ENCODE results near the gene GRPR. TPM values are rescaled to one million over a fixed set of nuclear protein-coding genes. Genes with fewer than 3 reads are reported as not detected.

The GRPR gene
- total and polyA plus RNA-seq, 11 donors: 0.16 to 0.58 (median 0.27) TPM; not detected in 1

DNA sequence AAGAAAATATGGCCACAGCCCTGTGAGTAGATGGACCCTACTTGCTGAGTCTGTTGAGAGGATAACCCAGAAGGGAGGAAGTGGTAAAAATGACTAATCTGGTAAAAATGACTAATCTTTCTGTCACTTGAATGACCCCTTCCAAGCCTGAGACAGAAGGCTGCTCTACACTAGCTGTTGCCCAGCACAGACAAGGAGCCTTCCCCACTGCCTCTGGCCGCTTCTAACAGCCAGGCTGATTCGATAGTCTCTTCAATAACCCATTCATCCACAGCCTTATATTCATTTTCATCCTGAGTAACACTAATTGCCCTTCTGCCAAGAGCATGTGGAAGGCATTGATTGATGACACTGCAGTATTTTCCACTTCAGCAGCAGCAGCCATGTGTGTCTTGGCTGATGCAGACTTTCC is 62.4 kb downstream of the GRPR start:
- intact Hi-C loops (cut with DNase I): no loop called here
- no peak overlapping the region for H3K4me3 ChIP-seq

DNA sequence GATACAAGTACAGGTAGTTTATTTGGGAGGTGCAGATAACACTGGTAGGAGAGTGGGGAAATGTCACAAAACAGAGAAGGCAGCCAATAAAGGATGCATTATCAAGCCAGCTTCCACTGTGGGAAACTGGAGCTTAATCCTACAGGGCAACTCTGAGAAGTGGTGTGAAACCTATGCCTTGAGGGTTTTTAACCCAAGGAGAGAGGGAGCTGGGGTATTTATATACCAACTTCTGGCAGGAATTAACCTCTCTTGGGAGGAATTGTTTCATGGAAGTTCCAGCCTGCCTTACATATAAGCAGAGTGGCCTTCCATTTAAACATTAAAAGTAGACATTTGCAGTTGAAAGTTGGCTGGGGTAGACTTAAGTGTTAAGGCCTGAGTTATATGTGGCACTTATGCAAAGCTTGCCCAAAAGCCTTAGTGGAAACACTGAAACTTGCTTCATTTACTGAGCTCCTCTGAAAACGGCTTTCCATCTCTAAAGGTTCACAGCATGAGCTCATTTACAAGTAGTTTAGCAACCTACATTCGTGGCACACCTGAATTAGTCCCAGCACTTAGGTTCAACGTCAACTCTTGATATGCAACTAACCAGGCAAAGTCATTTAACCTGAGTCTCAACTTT is 63.1 kb downstream of the GRPR start:
- Histone ChIP-seq H3K9me3 (no peaks in the 10 kb centered on the region), H3K27me3 (peaks cover 0 to 30% (median 0%) of the 10 kb centered on the region in 9 donors), H3K4me1 (no peaks in the 10 kb centered on the region), H3K27ac (no peak overlapping the region), H3K36me3 (no peaks in the 10 kb centered on the region), H3K4me3 (no peak overlapping the region)
- no peak for DNase-seq
- TF ChIP-seq POLR2A (IDR thresholded peaks at IDR 0.05): no peak
- TF ChIP-seq, protein P1, sequence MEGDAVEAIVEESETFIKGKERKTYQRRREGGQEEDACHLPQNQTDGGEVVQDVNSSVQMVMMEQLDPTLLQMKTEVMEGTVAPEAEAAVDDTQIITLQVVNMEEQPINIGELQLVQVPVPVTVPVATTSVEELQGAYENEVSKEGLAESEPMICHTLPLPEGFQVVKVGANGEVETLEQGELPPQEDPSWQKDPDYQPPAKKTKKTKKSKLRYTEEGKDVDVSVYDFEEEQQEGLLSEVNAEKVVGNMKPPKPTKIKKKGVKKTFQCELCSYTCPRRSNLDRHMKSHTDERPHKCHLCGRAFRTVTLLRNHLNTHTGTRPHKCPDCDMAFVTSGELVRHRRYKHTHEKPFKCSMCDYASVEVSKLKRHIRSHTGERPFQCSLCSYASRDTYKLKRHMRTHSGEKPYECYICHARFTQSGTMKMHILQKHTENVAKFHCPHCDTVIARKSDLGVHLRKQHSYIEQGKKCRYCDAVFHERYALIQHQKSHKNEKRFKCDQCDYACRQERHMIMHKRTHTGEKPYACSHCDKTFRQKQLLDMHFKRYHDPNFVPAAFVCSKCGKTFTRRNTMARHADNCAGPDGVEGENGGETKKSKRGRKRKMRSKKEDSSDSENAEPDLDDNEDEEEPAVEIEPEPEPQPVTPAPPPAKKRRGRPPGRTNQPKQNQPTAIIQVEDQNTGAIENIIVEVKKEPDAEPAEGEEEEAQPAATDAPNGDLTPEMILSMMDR (IDR thresholded peaks at IDR 0.05): no peak
- 41 to 56% (median 48%) methylated on average over 3 of the region's 3 CpGs for WGBS, 4 donors
- ATAC-seq: no peak
- intact Hi-C loops (cut with DNase I): no loop called here

More for the DNA sequence above, 62.4 kb downstream of the GRPR start:
- TF ChIP-seq POLR2A (IDR thresholded peaks at IDR 0.05): no peak
- TF ChIP-seq, protein P1 (IDR thresholded peaks at IDR 0.05): no peak
- Histone ChIP-seq H3K4me1 (no peaks in the 10 kb centered on the region), H3K27me3 (peaks cover 0 to 30% (median 0%) of the 10 kb centered on the region in 9 donors), H3K9me3 (no peaks in the 10 kb centered on the region), H3K27ac (no peak overlapping the region), H3K36me3 (no peaks in the 10 kb centered on the region)
- WGBS, 4 donors: 53 to 66% (median 56%) methylated on average over 2 of the region's 2 CpGs
- no peak for DNase-seq
- no peak for ATAC-seq

DNA sequence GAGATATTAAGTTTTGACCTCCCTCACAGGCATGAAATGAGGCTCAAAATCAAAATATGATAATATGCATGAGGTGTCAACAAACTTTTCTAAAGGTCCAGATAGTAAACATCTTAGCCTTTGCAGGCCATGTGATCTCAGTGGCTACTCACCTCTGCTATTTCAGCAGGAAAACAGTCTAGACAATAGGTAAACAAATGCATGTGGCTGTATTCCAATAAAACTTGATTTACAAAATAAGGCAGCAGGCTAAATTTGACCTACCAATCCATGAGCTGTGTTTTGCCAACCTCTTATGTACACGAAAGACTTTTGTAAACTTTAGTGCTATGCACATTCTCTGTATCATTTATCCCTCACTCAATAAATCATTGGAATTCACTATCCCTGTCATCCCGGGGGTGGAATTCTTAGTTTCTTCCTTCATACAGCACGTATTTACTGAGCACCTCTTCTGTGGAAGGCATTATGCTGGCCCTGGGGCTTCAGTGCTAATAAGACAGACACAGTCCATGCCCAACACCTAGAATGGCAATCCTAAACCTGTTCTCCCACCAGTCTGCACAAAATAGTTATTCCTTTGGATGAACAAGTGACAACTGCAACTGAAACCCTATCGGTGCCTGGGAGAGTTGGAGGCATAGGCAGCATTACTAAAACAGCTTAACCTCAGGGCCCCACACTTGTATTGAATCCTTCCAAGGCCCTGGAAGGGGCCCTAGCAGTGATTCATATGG is 63.8 kb downstream of the GRPR start:
- no peak for ATAC-seq
- Histone ChIP-seq H3K27me3 (peaks cover 0 to 30% (median 0%) of the 10 kb centered on the region in 9 donors), H3K36me3 (no peaks in the 10 kb centered on the region), H3K4me1 (no peaks in the 10 kb centered on the region), H3K27ac (no peak overlapping the region), H3K9me3 (no peaks in the 10 kb centered on the region), H3K4me3 (no peak overlapping the region)
- 53 to 77% (median 71%) methylated on average over 4 of the region's 4 CpGs for WGBS, 4 donors
- intact Hi-C loops (cut with DNase I): no loop called here
- TF ChIP-seq, protein P1 (IDR thresholded peaks at IDR 0.05): no peak
- no peak for TF ChIP-seq POLR2A (IDR thresholded peaks at IDR 0.05)
- no peak for DNase-seq

DNA sequence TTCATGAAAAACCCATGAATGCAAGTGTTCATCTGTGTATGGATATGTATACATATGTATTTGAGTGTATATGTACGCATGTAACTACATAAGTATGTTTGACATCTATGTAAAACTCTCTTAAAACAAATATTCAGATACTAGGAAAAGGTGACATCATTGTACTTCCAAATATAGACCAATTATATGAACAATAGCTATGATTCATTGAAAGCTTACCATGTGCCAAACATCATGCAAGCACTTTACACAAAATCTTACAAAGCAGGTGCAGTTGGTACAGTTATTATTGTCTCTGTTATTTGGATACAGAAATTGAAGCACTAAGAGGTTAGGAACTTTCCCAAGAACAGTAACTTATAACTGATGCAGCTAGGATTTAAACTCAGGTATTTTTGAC is 65.3 kb downstream of the GRPR start:
- ATAC-seq (no peak), DNase-seq (no peak)
- H3K4me3 ChIP-seq: no peak overlapping the region
- peaks cover 0 to 37% (median 0%) of the 10 kb centered on the region in 9 donors for H3K27me3 ChIP-seq
- TF ChIP-seq POLR2A (IDR thresholded peaks at IDR 0.05): no peak
- TF ChIP-seq, protein P1 (IDR thresholded peaks at IDR 0.05): no peak
- H3K4me1 ChIP-seq: no peaks in the 10 kb centered on the region
- no peaks in the 10 kb centered on the region for H3K9me3 ChIP-seq
- H3K36me3 ChIP-seq: no peaks in the 10 kb centered on the region
- WGBS, 4 donors: 0 to 85% (median 50%) methylated on average over 1 of the region's 1 CpG
- intact Hi-C loops (cut with DNase I): no loop called here
- H3K27ac ChIP-seq: no peak overlapping the region
